Epithelial cell of esophagus (primary cell): ENCODE results near the gene POLR2L.
A peak's percentile ranks its signal among the peaks of the same experiment; 100 is the strongest.

ENCODE experiments used
- DNase-seq: peaks from one replicate; pipeline ENCODE4 v3.0.0; 2010; ENCODE audit warnings: low read depth
- H3K4me3 ChIP-seq: 2 replicates; pipeline ENCODE4 v1.5.1; 2011; ENCODE audit warnings: mild to moderate bottlenecking, low read length, control low read depth
- CTCF ChIP-seq: IDR thresholded peaks from 2 replicates; pipeline ENCODE4 v1.5.1; 2011; ENCODE audit warnings: low read depth, mild to moderate bottlenecking, low read length, control low read depth, inconsistent platforms; ENCODE audit not compliant: insufficient read depth; ENCODE audit errors: missing control alignments

The POLR2L gene

GRCh38 chr11:802018-802617, 40.2 kb downstream of the POLR2L start:
- TF ChIP-seq CTCF = no peak
- no peak for DNase-seq
- no peak overlapping the region for H3K4me3 ChIP-seq

GRCh38 chr11:801097-801780, 41.1 kb downstream of the POLR2L start:
- no peak overlapping the region for H3K4me3 ChIP-seq
- no peak for DNase-seq
- no peak for TF ChIP-seq CTCF

GRCh38 chr11:800473-800872, 41.9 kb downstream of the POLR2L start:
- DNase-seq = no peak
- no peak for TF ChIP-seq CTCF

GRCh38 chr11:799641-800316, 42.5 kb downstream of the POLR2L start:
- H3K4me3 ChIP-seq = no peak overlapping the region
- no peak for TF ChIP-seq CTCF
- DNase-seq = no peak

More at GRCh38 chr11:800473-800872, 41.9 kb downstream of the POLR2L start:
- H3K4me3 ChIP-seq = no peak overlapping the region

GRCh38 chr11:798093-798713, 44.1 kb downstream of the POLR2L start, which contains the start of gene SLC25A22:
SLC25A22 (minus strand) TSS chr11:798281; CDS start chr11:795006, 3,275 bp downstream.
- peak within 1 kb of the TSS; percentile 80 for H3K4me3 ChIP-seq
- DNase-seq = peak; percentile 87
- peak; percentile 44 for TF ChIP-seq CTCF

- H3K4me3 ChIP-seq = peak overlapping the region; percentile 80
- TF ChIP-seq CTCF = no peak
- DNase-seq = peak; percentile 80
Observed at GRCh38 chr11:797296-798092, 44.8 kb downstream of the POLR2L start.
